DND-41 (cell line): Measurements from ENCODE around the gene SLC6A18.

ENCODE experiments used
- CTCF ChIP-seq: IDR thresholded peaks from 2 replicates; pipeline ENCODE4 v1.5.1; 2012; ENCODE audit warnings: borderline replicate concordance, low read length, moderate library complexity, mild to moderate bottlenecking; ENCODE audit not compliant: poor library complexity, severe bottlenecking; ENCODE audit errors: extremely low read depth
- EZH2 ChIP-seq: IDR thresholded peaks from 3 replicates; pipeline ENCODE4 v1.6.1; 2012; ENCODE audit warnings: borderline replicate concordance, low read depth, mild to moderate bottlenecking, moderate library complexity, low read length, inconsistent platforms; ENCODE audit not compliant: severe bottlenecking

- TF ChIP-seq CTCF (no peak), EZH2 (no peak)
These were observed 42.9 kb downstream of the SLC6A18 start for GRCh38 chr5:1268056-1268455.
